Calu3 (cell line): ENCODE measurements around the gene IER5L. TPM values are rescaled to one million over a fixed set of nuclear protein-coding genes. Genes with fewer than 3 reads are reported as not detected.

Source experiments
- BruUV-seq: library from RNA; stranded (reverse); fragments of 400-500 nt; replicated peaks from 2 replicates; lab custom pipeline; 2021; lab: Mats Ljungman, UMichigan
- CTCF ChIA-PET: fragments of 300-600 bp; sonication (Branson Sonifier 250); formaldehyde crosslinking; loops from one replicate; lab custom pipeline; 2022; ENCODE audit warnings: antibody characterized with exemption; lab: Charles Lee
- DNase-seq: peaks from one replicate; pipeline ENCODE4 v3.0.0; 2022
- H3K27ac Mint-ChIP-seq: one replicate; pipeline ENCODE4 v1.8.0; 2022; ENCODE audit warnings: mixed read lengths; ENCODE audit not compliant: unreplicated experiment
- H3K27me3 Mint-ChIP-seq: one replicate; pipeline ENCODE4 v1.8.0; 2022; ENCODE audit warnings: mixed read lengths; ENCODE audit not compliant: unreplicated experiment
- H3K36me3 Mint-ChIP-seq: one replicate; pipeline ENCODE4 v1.8.0; 2022; ENCODE audit warnings: mild to moderate bottlenecking, moderate library complexity, mixed read lengths; ENCODE audit not compliant: insufficient read depth, unreplicated experiment
- H3K4me1 Mint-ChIP-seq: one replicate; pipeline ENCODE4 v1.8.0; 2022; ENCODE audit warnings: mild to moderate bottlenecking, low read depth, mixed read lengths; ENCODE audit not compliant: unreplicated experiment
- H3K4me3 Mint-ChIP-seq: one replicate; pipeline ENCODE4 v1.8.0; 2022; ENCODE audit warnings: mild to moderate bottlenecking, low read depth, moderate library complexity, mixed read lengths; ENCODE audit not compliant: unreplicated experiment
- H3K9me3 Mint-ChIP-seq: one replicate; pipeline ENCODE4 v1.8.0; 2022; ENCODE audit warnings: low read depth, mixed read lengths; ENCODE audit not compliant: unreplicated experiment
- CTCF ChIP-seq: fragments of 200-600 bp; IDR thresholded peaks from one replicate; pipeline ENCODE4 v1.8.0; 2022; ENCODE audit warnings: antibody characterized with exemption; ENCODE audit not compliant: unreplicated experiment
- intact Hi-C: fragments of 100-400 bp; cut with micrococcal nuclease; formaldehyde crosslinking; loops from one replicate; pipeline ENCODE4 v1.10.0; 2022; ENCODE audit not compliant: unreplicated experiment
- total RNA-seq: library from RNA; stranded (reverse); gene quantifications from 2 replicates; pipeline ENCODE4 v1.2.3, GENCODE V29; 2022

Gene IER5L
- total RNA-seq, 1 experiment from 2014 or later = 60.3 TPM

- TF ChIP-seq CTCF = no peak
- CTCF ChIA-PET = no interaction called here
- Mint-ChIP-seq H3K4me1 (peaks cover 9% of the 10 kb centered on the region), H3K9me3 (no peaks in the 10 kb centered on the region), H3K27me3 (no peaks in the 10 kb centered on the region), H3K36me3 (no peaks in the 10 kb centered on the region), H3K4me3 (no peak overlapping the region), H3K27ac (no peak overlapping the region)
- no TSS peak for BruUV-seq
- no peak for DNase-seq
- intact Hi-C loops = no loop called here
Observed at GRCh38 chr9:129224618-129225489, 46.8 kb upstream of the IER5L start.

GRCh38 chr9:129223551-129224208, 45.6 kb upstream of the IER5L start:
- intact Hi-C loops = no loop called here
- DNase-seq = no peak
- Mint-ChIP-seq H3K27me3 (no peaks in the 10 kb centered on the region), H3K9me3 (no peaks in the 10 kb centered on the region), H3K4me1 (peaks cover 9% of the 10 kb centered on the region), H3K4me3 (no peak overlapping the region), H3K27ac (no peak overlapping the region), H3K36me3 (no peaks in the 10 kb centered on the region)
- no peak for TF ChIP-seq CTCF
- BruUV-seq = no TSS peak
- CTCF ChIA-PET = no interaction called here

GRCh38 chr9:129222819-129223218, 44.8 kb upstream of the IER5L start:
- no TSS peak for BruUV-seq
- DNase-seq = no peak
- H3K27me3 Mint-ChIP-seq = no peaks in the 10 kb centered on the region
- H3K4me3 Mint-ChIP-seq = no peak overlapping the region
- no peak overlapping the region for H3K27ac Mint-ChIP-seq
- CTCF ChIA-PET = no interaction called here
- no peaks in the 10 kb centered on the region for H3K36me3 Mint-ChIP-seq
- H3K9me3 Mint-ChIP-seq = no peaks in the 10 kb centered on the region
- no peak for TF ChIP-seq CTCF
- peaks cover 9% of the 10 kb centered on the region for H3K4me1 Mint-ChIP-seq
- intact Hi-C loops = no loop called here

DNA sequence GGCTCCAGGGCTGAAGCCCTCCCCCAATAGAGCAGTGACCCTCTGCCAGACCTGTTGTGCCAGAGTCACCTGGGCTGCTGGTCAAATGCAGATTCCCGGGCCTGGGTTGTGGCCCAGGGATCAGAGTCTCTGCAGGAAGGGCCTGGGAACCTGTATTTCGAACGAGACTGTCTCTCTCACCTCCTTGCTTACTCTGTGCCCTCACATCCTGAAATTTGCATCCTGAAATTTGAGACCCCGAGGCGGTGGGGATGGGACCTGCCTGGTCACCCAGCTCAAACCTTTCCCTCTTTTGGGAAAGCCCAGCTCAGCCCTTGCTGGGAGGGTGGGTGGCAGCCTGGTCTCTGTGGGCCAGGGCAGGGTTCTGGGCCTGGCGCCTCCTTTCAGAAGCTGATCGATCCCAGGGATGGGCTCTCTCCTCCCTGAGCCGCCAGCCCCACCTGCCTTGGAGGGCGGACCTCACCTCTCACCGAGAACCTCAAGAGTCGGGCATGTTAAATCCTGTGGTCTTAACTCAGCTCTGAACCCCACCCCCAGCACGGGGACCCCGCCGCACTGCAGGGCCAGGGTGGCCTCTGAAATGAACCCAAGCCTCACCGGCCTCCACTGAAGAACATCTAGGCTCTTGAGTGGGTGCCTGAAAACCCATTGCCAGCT, 44.0 kb upstream of the IER5L start:
- Mint-ChIP-seq H3K36me3 (no peaks in the 10 kb centered on the region), H3K9me3 (no peaks in the 10 kb centered on the region), H3K4me3 (no peak overlapping the region), H3K27me3 (no peaks in the 10 kb centered on the region), H3K27ac (no peak overlapping the region), H3K4me1 (peaks cover 9% of the 10 kb centered on the region)
- DNase-seq = no peak
- no peak for TF ChIP-seq CTCF
- intact Hi-C loops = no loop called here
- CTCF ChIA-PET = no interaction called here
- BruUV-seq = no TSS peak
